Anterior cingulate cortex (tissue), 58 donors: ENCODE results near the gene BRSK1.
"Not testable (repeated sequence)": the region's sequence is repeated elsewhere in the genome, so short reads cannot be mapped to it uniquely, and the experiment has no call there.

Experiments used
- DNase-seq, 58 donors: peaks; one replicate each; lab custom pipeline; 2025; lab: John Stamatoyannopoulos, UW

The BRSK1 gene

GRCh38 chr19:55321466-55322137, 37.8 kb downstream of the BRSK1 start:
- no peak for DNase-seq

- no peak for DNase-seq
Observed at GRCh38 chr19:55322204-55322885, 38.5 kb downstream of the BRSK1 start.

DNA sequence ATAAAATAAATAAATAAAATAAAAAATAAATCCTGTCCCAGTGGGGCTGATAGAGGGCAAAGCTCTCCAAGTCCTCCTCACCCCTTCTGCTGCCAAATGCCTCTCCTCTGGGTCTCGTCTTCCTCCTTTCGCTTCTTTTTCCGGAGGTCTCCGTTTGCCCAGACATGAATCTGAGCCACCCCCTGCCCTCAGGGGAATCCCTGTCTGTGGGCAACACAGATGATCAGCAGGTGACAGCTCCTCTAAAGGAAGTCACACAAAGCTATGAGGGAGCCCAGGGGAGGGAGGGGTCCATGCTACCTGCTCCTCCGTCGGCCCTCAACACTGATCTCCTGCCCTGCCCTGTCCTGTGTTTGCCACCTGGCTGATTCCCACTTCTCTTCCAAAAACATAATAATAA, 40.9 kb downstream of the BRSK1 start:
- DNase-seq, result no peak

DNA sequence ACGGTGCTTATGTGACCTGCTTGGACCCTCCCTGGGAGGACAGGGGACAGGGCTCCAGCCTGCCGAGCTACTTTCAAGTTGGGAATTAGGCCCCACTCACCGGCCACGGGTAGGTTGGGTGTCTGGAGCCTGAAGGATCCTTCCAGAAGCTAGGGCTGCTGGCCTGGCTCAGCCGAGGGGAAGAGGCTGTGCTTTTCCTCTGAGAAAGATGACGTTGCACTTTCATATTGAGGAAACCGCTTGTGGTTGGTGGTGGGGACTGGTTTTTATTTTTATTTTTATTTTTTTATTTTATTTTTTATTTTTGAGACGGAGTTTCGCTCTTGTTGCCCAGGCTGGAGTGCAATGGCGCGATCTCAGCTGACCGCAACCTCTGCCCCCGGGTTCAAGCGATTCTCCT, 41.4 kb downstream of the BRSK1 start, which contains the start of gene TMEM150B:
TSS of gene TMEM150B (minus strand) at position 170 of the 400 bp plus-strand sequence. CDS start 4,305 bp downstream, outside the sequence.
- no peak for DNase-seq

GRCh38 chr19:55328774-55329318, 45.0 kb downstream of the BRSK1 start:
- not testable (repeated sequence) for DNase-seq

DNA sequence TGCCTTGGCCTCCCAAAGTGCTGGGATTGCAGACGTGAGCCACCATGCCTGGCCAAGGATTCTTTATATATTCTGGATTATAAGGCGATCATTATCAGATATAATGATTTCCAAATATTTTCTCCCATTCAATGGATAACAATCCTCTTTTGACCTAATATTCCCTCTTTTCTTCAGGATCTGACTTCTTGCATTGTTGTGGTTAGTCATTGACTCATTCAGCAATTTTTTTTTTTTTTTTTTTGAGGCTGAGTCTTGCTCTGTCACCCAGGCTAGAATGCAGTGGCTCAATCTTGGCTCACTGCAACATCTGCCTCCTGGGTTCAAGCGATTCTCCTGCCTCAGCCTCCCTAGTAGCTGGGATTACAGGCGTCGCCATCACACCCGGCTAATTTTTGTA, 46.0 kb downstream of the BRSK1 start:
- DNase-seq, result not testable (repeated sequence)

GRCh38 chr19:55333870-55334269, 50.1 kb downstream of the BRSK1 start:
- no peak for DNase-seq

DNA sequence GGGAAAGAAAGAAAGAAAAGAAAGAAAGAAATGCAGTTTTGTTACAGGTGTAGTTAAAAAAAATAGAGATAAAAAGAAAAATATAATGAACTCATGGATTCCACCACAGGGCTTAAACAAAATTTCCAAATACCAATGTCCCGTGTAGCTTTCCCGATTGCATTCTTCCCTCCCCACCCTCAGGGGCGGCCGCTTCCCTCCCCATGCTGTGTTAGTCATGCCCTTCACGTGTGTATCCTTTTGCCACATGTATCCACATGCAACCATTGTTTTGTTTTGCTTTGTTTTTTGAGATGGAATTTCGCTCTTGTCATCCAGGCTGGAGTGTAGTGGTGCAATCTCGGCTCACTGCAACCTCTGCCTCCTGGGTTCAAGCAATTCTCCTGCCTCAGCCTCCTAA, 52.3 kb downstream of the BRSK1 start:
- no peak for DNase-seq

DNA sequence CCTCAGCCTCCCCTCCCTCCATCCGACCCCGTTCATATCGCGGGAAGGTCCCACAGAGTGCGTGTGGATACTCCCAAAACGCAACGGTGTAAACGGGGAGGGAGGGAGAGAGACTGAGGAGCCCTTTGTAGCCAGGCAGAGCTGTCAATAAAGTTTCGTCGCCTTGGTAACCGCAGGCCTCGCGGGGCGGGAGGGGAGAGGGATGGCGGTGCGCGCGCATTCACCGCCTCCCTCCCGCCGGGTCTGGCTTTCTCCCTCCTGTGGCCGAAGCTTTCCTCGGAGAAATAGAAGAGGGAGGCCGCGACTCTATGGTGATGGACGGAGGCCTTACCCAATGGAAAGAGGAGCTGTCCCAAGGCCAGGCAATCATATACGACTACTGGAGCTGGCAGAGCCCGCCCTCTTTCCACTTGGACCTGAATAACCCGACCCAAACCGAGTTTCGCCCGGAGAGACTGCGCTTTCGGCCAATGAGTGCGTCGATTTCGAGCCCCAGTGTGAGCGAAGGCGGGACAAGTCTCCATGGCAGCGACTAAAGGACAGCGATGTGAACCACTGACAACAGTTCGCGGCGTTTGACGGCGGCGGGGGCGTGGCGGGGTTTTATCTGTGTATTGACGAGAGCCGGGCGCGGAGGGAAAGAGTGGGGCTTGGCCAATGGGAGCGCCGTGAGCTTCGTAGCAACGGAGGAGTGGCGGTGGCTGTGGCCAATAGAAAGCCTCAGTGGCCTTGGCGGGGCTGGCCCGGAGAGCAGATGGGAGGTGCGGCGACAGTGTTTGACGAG, 55.5 kb downstream of the BRSK1 start, which contains the start of gene KMT5C:
TSS of gene KMT5C (plus strand) at position 772 of the 784 bp plus-strand sequence. CDS start 2,061 bp downstream, outside the sequence.
- peak; percentile 98 to 100 (median 100) for DNase-seq

DNA sequence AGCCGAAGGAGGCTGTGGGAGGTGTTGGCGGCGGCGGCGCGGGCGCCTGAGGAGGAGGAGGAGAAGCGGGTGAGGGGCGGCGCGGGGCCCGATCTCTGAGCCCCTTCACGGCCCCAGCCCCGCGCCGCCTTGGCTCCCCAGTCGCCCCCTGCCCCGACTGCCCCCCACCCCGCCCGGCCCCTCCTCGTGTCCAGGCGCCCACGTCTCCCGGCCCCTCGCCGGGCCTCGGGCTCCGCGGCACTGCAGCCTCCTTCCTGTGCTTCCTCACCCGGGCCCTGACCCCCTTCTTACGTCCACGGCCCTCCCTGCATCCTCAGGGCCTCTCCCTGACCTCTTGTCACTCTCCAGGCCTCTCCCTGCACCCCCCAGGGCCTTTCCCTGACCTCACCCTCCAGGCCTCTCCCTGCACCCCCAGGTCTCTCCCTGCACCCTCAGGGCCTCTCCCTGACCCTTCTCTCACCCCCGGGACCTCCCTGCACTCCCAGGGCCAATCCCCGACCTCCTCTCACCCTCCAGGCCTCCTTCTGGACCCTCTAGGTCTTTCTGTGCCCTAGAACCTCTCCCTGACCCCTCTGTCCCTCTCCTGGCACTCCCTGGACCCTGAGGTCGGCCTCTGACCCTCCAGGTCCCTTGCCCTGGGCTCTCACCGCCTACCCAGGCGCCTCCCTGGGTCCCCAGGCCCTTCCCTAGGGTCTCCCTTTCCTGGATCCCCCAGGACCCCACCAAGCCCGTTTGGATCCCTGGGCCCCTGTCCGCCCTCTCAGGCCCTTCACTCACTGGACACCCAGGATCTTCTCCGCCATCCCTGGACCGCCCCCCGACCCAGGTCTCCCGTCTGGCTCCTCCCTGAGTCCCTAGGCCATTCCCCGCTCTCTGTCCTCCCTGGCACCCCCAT, 56.3 kb downstream of the BRSK1 start:
- DNase-seq, result peak in 6 of 58 donors; percentile 38 to 65 (median 48)

- peak in 9 of 58 donors; percentile 9 to 38 (median 21) for DNase-seq
Observed at GRCh38 chr19:55340784-55341147, 57.0 kb downstream of the BRSK1 start.

DNA sequence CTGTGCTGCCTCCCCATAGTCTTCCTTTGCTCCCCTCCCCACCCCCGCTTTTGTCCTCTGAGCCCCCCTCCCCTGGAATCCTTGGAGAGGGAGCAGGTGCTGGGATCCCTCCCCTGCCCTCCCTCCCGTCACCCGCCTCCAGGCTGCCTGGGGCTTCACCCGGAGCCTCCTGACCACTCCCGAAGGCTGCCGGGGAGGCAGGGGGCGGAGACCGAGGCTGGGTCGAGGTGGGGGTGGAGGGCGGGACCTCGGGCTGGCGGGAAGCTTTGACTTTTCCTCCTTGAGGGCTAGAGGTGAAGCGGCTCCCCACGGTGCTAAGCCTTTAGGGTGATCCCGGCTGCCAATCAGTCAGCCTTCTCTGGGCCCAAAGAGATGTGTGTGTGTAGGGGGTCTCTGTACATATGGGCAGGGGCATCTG, 57.4 kb downstream of the BRSK1 start:
- DNase-seq, result peak in 34 of 58 donors; percentile 4 to 68 (median 21)

DNA sequence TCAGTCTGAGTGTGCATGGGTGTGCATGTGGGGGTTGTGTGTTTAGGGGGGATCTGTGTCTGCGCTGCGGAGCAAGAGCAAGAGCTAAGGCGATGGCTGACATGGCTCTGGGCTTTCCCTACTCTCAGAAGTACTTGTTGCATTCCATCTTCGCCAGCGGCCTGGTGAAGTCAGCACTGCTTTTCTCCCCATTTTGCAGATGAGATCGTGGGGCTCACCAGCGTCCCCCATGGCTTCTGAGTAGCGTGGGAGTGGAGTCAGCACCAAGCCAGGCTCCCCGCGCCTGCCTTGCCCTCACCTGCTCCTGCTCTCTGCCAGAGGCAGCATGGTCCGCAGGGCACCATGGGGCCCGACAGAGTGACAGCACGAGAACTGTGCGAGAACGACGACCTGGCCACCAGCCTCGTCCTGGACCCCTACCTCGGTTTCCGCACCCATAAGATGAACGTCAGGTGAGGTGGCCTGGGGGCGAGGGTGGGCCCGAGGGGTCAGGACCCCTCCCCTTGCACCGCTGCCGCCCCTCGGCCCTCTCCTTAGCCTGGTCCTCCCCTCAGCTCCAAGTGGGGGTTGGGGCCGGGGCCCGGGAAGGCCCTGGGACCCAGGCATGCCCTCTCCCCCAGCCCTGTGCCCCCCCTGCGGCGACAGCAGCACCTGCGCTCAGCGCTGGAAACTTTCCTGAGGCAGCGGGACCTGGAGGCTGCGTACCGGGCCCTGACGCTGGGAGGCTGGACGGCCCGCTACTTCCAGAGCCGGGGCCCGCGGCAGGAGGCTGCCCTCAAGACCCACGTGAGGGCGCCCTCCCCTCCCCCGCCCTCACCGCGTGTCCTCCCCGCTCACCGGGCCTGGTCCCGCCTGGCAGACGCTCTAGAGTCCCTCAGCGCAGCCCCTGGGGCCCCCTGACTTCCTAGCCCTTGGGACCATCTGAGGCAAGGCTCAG, 58.1 kb downstream of the BRSK1 start:
- no peak for DNase-seq

DNA sequence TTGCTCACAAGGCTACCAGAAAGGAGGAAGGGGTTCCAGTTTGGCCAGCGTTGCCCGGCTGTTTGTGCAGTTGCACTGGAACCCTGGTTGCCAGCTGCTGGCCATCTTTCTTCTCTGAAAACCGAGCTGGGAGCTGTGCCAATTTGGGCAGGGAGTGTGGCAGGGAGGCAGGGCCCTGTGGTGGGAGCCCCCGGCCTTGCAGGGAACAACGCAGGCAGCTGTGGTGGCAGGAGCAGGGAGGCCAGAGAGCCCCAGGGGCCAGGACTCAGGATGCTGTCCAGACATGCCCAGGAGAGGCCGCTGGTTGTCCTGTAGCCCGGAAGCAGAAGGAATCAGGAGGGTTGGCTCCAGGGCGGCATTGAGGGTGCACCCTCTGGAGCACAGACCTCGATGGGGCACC, 60.6 kb downstream of the BRSK1 start:
- DNase-seq, result peak in 45 of 58 donors; percentile 4 to 75 (median 40)

DNA sequence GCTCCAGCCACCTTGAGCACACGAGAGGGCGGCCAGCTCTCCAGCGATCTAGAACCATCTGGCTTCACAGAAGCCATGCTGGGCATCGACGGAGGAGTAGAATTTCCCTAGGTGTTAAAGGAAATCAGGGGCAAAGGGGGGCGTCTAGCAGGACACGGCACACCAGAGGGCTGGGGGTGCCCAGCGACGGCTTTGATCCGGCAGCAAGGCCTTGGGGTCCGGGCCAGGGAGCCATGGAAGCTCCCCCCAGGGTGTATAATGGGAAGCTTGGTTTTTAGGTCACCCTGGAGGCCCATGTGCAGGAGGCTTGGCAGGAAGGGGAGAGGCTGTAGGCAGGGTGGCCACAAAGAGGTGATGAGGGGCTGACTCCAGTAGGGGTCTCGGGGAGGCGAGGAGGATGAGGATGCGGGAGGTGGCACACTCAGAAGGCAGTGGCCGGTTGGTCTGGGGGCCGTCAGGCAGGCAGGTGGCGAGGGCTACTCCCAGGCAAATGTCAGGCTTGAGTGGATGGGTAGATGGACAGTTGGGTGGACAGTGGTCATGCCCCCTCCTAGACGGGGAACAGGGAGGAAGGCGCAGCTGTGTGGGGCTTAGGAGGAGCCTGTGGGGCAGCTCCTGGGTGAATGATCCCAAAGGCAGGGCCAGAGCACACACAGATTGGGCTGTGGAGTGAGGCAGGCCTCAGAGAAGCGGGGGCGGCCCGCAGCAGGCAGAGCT, 61.5 kb downstream of the BRSK1 start:
- DNase-seq, result no peak

GRCh38 chr19:55345818-55346724, 62.3 kb downstream of the BRSK1 start:
- peak in 2 of 58 donors; percentile 30 to 46 for DNase-seq
